Upper lobe of left lung (tissue), 4 donors: Measurements from ENCODE around the gene TOGARAM1.

Experiments used
- POLR2A ChIP-seq, 4 donors: fragments of 450-650 bp; IDR thresholded peaks; one replicate each; pipeline ENCODE4 v1.5.1; 2016 to 2017; ENCODE audit warnings: antibody characterized with exemption in 4 of 4, mild to moderate bottlenecking in 2 of 4
- POLR2AphosphoS5 ChIP-seq, 2 donors: sonication (generic); formaldehyde crosslinking; IDR thresholded peaks; one replicate each; pipeline ENCODE4 v1.5.1; 2017; ENCODE audit warnings: antibody characterized with exemption in 2 of 2
- TF ChIP-seq, protein P1 (sequence below), 6 experiments: fragments of 450-650 bp in 4 of 6; fragments of 200-600 bp in 2 of 6; sonication (generic) in 2 of 6; IDR thresholded peaks; one replicate each; pipeline ENCODE4 v1.5.1; 2016 to 2019; ENCODE audit warnings: antibody characterized with exemption in 6 of 6

DNA sequence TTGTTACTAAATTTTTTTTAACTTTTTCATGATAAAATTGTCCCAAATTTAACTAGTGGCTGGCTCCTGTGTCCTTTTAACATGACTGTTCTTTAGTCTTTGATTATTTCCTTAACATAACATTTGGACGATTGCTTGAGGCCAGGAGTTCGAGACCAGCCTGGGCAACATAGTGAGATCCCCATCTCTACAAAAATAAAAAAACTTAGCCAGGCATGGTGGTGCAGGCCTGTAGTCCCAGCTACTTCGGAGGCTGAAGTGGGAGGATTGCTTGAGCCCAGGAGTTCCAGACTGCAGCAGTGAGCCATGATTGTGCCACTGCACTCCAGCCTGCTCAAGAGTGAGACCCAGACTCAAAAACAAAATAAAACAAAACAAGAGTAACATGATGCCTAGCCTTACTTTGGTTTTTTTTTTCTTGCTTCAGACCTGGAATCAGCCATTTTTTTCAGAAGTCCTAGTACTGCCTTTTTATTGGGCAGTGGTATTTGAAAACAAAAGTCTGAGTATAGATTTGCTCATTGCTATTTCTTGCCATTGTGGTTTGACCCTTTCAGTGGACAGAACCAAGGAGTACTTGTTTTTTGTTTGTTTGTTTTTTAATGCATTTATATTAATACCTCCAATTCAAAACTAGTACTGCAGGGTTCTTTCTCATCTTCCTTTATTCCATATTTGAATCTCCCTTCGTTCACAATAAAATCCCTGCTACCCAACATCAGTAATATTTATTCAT lies 4.8 kb downstream of the TOGARAM1 start:
- TF ChIP-seq, protein P1, sequence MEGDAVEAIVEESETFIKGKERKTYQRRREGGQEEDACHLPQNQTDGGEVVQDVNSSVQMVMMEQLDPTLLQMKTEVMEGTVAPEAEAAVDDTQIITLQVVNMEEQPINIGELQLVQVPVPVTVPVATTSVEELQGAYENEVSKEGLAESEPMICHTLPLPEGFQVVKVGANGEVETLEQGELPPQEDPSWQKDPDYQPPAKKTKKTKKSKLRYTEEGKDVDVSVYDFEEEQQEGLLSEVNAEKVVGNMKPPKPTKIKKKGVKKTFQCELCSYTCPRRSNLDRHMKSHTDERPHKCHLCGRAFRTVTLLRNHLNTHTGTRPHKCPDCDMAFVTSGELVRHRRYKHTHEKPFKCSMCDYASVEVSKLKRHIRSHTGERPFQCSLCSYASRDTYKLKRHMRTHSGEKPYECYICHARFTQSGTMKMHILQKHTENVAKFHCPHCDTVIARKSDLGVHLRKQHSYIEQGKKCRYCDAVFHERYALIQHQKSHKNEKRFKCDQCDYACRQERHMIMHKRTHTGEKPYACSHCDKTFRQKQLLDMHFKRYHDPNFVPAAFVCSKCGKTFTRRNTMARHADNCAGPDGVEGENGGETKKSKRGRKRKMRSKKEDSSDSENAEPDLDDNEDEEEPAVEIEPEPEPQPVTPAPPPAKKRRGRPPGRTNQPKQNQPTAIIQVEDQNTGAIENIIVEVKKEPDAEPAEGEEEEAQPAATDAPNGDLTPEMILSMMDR (IDR thresholded peaks at IDR 0.05) = no peak
- TF ChIP-seq POLR2AphosphoS5 (IDR thresholded peaks at IDR 0.05) = no peak
- TF ChIP-seq POLR2A (IDR thresholded peaks at IDR 0.05) = no peak
